ENCODE results near the gene ABCA4.

ABCA4 gene

GRCh38 chr1:94122201-94122970, 1.4 kb upstream of the ABCA4 start:
- no peak for DNase-seq

- DNase-seq = no peak
Measured at GRCh38 chr1:94121411-94121821, 468 bp upstream of the ABCA4 start.

GRCh38 chr1:94120570-94120901, 412 bp downstream of the ABCA4 start:
- no peak for DNase-seq

GRCh38 chr1:94119796-94120569, 965 bp downstream of the ABCA4 start:
- DNase-seq = no peak

- no peak for DNase-seq
Measured at GRCh38 chr1:94119306-94119705, 1.6 kb downstream of the ABCA4 start.

- no peak for DNase-seq
Measured at GRCh38 chr1:94118471-94118870, 2.5 kb downstream of the ABCA4 start.

- no peak for DNase-seq
Measured at GRCh38 chr1:94118013-94118412, 2.9 kb downstream of the ABCA4 start.

- no peak for DNase-seq
Measured at GRCh38 chr1:94117259-94117851, 3.6 kb downstream of the ABCA4 start.

- DNase-seq = no peak
Measured at GRCh38 chr1:94115900-94116436, 5.0 kb downstream of the ABCA4 start.

GRCh38 chr1:94115254-94115899, 5.6 kb downstream of the ABCA4 start:
- DNase-seq = no peak

GRCh38 chr1:94113589-94114226, 7.2 kb downstream of the ABCA4 start:
- DNase-seq = no peak

- no peak for DNase-seq
Measured at GRCh38 chr1:94111879-94112278, 9.1 kb downstream of the ABCA4 start.

- no peak for DNase-seq
Measured at GRCh38 chr1:94110946-94111740, 9.8 kb downstream of the ABCA4 start.

- no peak for DNase-seq
Measured at GRCh38 chr1:94110021-94110761, 10.8 kb downstream of the ABCA4 start.

GRCh38 chr1:94109478-94109877, 11.5 kb downstream of the ABCA4 start:
- DNase-seq = no peak

GRCh38 chr1:94107141-94107540, 13.8 kb downstream of the ABCA4 start:
- DNase-seq = no peak

- no peak for DNase-seq
Measured at GRCh38 chr1:94106716-94107115, 14.2 kb downstream of the ABCA4 start.

- DNase-seq = no peak
Measured at GRCh38 chr1:94105957-94106529, 14.9 kb downstream of the ABCA4 start.

- DNase-seq = no peak
Measured at GRCh38 chr1:94105581-94105952, 15.4 kb downstream of the ABCA4 start.

- no peak for DNase-seq
Measured at GRCh38 chr1:94104776-94105580, 16.0 kb downstream of the ABCA4 start.
